ENCODE measurements around the gene KCNG2.

DNA sequence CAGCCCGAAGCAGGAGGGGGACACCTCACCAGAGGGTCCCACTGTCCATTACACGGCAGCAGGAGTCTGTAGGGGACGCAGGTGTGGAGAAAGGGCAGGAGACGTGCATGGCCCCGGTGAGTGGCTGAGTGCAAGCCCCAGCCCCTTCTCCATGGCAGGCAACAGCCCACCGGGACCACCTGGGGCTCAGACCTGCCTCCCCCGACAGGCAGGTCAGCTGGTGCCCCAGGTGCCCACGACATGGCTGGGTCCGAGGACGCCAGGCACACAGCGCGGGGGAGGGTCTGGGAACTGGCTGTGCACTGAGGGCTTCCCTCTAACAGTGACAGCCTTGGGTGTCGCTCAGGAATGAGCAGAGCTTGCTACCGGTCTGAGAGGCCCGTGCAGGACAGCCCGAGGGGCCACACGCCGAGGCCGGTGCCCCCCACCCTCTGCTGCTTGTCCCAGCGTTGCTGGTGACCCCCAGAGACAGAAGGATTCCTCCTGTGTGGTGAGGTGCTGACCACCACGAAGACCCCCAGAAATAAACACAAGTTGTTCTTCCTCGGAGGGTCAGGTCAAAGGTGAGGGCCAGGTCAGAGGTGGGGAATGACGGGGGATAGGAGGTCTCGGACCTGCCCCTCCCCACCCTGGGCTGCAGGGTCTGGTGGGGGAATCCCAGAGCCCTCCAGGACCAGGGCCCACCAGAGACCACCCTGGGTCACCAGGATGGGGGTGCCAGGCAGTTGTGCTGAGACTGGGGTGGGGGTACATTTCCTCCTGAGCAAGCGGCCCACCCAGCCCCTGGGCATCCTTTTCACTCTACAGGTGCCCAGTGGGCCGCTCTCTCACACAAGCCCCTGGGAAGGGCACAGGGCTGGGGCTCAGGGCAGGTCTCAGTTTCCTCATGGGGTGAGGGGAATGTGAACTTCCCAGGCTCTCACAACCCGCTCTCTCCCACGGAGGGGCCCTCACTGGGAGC is 103.2 kb downstream of the KCNG2 start:
- TF ChIP-seq, protein P1, sequence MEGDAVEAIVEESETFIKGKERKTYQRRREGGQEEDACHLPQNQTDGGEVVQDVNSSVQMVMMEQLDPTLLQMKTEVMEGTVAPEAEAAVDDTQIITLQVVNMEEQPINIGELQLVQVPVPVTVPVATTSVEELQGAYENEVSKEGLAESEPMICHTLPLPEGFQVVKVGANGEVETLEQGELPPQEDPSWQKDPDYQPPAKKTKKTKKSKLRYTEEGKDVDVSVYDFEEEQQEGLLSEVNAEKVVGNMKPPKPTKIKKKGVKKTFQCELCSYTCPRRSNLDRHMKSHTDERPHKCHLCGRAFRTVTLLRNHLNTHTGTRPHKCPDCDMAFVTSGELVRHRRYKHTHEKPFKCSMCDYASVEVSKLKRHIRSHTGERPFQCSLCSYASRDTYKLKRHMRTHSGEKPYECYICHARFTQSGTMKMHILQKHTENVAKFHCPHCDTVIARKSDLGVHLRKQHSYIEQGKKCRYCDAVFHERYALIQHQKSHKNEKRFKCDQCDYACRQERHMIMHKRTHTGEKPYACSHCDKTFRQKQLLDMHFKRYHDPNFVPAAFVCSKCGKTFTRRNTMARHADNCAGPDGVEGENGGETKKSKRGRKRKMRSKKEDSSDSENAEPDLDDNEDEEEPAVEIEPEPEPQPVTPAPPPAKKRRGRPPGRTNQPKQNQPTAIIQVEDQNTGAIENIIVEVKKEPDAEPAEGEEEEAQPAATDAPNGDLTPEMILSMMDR (conservative IDR thresholded peaks at IDR 0.05), result no peak
- TF ChIP-seq EZH2 (IDR thresholded peaks at IDR 0.05; ENCODE audit: low read depth), result no peak
